HEK293 (cell line): ENCODE results near the gene DCUN1D5.

Experiments
- CTCF ChIA-PET: fragments of 350-600 bp; formaldehyde crosslinking; extraction: SDS; loops from one replicate; lab custom pipeline; 2021; ENCODE audit warnings: antibody characterized with exemption; lab: Yijun Ruan, JAX
- POLR2A ChIA-PET: fragments of 300-600 bp; formaldehyde crosslinking; extraction: SDS; loops from one replicate; lab custom pipeline; 2020; ENCODE audit warnings: antibody characterized with exemption, inconsistent platforms; lab: Yijun Ruan, JAX
- H3K27ac ChIP-seq: fragments of 200-500 bp; sonication (Bioruptor generic); 2 replicates; pipeline ENCODE4 v1.5.1; 2014; ENCODE audit warnings: low read depth, low read length, control low read depth, inconsistent platforms; ENCODE audit errors: extremely low read depth
- H3K36me3 ChIP-seq, 2 experiments: fragments of 200-500 bp in 1 of 2; sonication (Bioruptor generic) in 1 of 2; 1 replicate in 1 of 2; 2 replicates in 1 of 2; pipeline ENCODE4 v1.5.1; 2014 to 2017; ENCODE audit warnings: inconsistent platforms in 2 of 2, low read length in 2 of 2; ENCODE audit not compliant: control insufficient read depth in 2 of 2, insufficient read depth in 1 of 2
- H3K4me1 ChIP-seq: fragments of 200-500 bp; sonication (Bioruptor generic); 2 replicates; pipeline ENCODE4 v1.5.1; 2014; ENCODE audit warnings: mild to moderate bottlenecking, low read length, inconsistent platforms; ENCODE audit not compliant: control insufficient read depth, insufficient read depth
- H3K4me3 ChIP-seq: 2 replicates; pipeline ENCODE4 v1.5.1; 2011; ENCODE audit warnings: low read depth, mild to moderate bottlenecking, control low read depth, low read length, moderate library complexity
- H3K9me3 ChIP-seq: fragments of 200-500 bp; sonication (Bioruptor generic); 2 replicates; pipeline ENCODE4 v1.5.1; 2014; ENCODE audit warnings: low read depth, low read length, inconsistent platforms; ENCODE audit not compliant: control insufficient read depth, insufficient read depth
- GLIS1 ChIP-seq: fragments of 450-650 bp; formaldehyde crosslinking; IDR thresholded peaks from 2 replicates; pipeline ENCODE4 v1.5.1; 2016; ENCODE audit warnings: missing biosample characterization, missing genetic modification characterization
- KLF10 ChIP-seq: fragments of 450-650 bp; IDR thresholded peaks from 2 replicates; pipeline ENCODE4 v1.5.1; 2018; ENCODE audit warnings: missing biosample characterization, mild to moderate bottlenecking, missing genetic modification characterization
- MYNN ChIP-seq: fragments of 450-650 bp; formaldehyde crosslinking; IDR thresholded peaks from 2 replicates; pipeline ENCODE4 v1.5.1; 2016; ENCODE audit warnings: missing biosample characterization, missing genetic modification characterization, borderline replicate concordance
- PRDM6 ChIP-seq: fragments of 450-650 bp; formaldehyde crosslinking; IDR thresholded peaks from 2 replicates; pipeline ENCODE4 v1.5.1; 2017; ENCODE audit warnings: missing biosample characterization, missing genetic modification characterization
- WT1 ChIP-seq: fragments of 450-650 bp; formaldehyde crosslinking; IDR thresholded peaks from 2 replicates; pipeline ENCODE4 v1.5.1; 2016; ENCODE audit warnings: missing biosample characterization, missing genetic modification characterization
- ZBTB48 ChIP-seq: fragments of 450-650 bp; formaldehyde crosslinking; IDR thresholded peaks from 2 replicates; pipeline ENCODE4 v1.5.1; 2016; ENCODE audit warnings: missing biosample characterization, missing genetic modification characterization
- ZFP37 ChIP-seq: fragments of 450-650 bp; formaldehyde crosslinking; IDR thresholded peaks from 2 replicates; pipeline ENCODE4 v1.5.1; 2016; ENCODE audit warnings: missing biosample characterization, missing genetic modification characterization
- ZNF16 ChIP-seq: fragments of 450-650 bp; formaldehyde crosslinking; IDR thresholded peaks from 2 replicates; pipeline ENCODE4 v1.5.1; 2016; ENCODE audit warnings: low read depth, missing biosample characterization, missing genetic modification characterization
- ZNF202 ChIP-seq: fragments of 450-650 bp; formaldehyde crosslinking; IDR thresholded peaks from 2 replicates; pipeline ENCODE4 v1.5.1; 2016; ENCODE audit warnings: missing biosample characterization, missing genetic modification characterization, borderline replicate concordance
- ZNF223 ChIP-seq: fragments of 450-650 bp; formaldehyde crosslinking; IDR thresholded peaks from 2 replicates; pipeline ENCODE4 v1.5.1; 2016; ENCODE audit warnings: missing biosample characterization, missing genetic modification characterization
- ZNF248 ChIP-seq: fragments of 450-650 bp; formaldehyde crosslinking; IDR thresholded peaks from 2 replicates; pipeline ENCODE4 v1.5.1; 2017; ENCODE audit warnings: missing biosample characterization, missing genetic modification characterization
- ZNF274 ChIP-seq, 2 experiments: fragments of 200-500 bp in 1 of 2; fragments of 450-650 bp in 1 of 2; sonication (Bioruptor generic) in 1 of 2; formaldehyde crosslinking in 1 of 2; IDR thresholded peaks; 2 replicates each; pipeline versions ENCODE4 v1.5.1 to v1.6.1; 2014 to 2016; ENCODE audit warnings: borderline replicate concordance in 1 of 2, inconsistent platforms in 1 of 2, low read length in 1 of 2, missing biosample characterization in 1 of 2, missing genetic modification characterization in 1 of 2
- ZNF335 ChIP-seq: fragments of 450-650 bp; formaldehyde crosslinking; conservative IDR thresholded peaks from 2 replicates; pipeline ENCODE4 v1.5.1; 2016; ENCODE audit warnings: missing biosample characterization, missing genetic modification characterization
- ZNF398 ChIP-seq: fragments of 450-650 bp; formaldehyde crosslinking; IDR thresholded peaks from 2 replicates; pipeline ENCODE4 v1.5.1; 2017; ENCODE audit warnings: missing biosample characterization, missing genetic modification characterization
- ZNF416 ChIP-seq: fragments of 450-650 bp; formaldehyde crosslinking; IDR thresholded peaks from 2 replicates; pipeline ENCODE4 v1.5.1; 2016; ENCODE audit warnings: missing biosample characterization, missing genetic modification characterization
- ZNF558 ChIP-seq: fragments of 450-650 bp; formaldehyde crosslinking; IDR thresholded peaks from 2 replicates; pipeline ENCODE4 v1.5.1; 2016; ENCODE audit warnings: missing biosample characterization, missing genetic modification characterization
- ZNF600 ChIP-seq: fragments of 450-650 bp; formaldehyde crosslinking; IDR thresholded peaks from 2 replicates; pipeline ENCODE4 v1.5.1; 2016; ENCODE audit warnings: missing biosample characterization, missing genetic modification characterization
- ZNF623 ChIP-seq: fragments of 450-650 bp; formaldehyde crosslinking; IDR thresholded peaks from 2 replicates; pipeline ENCODE4 v1.5.1; 2016; ENCODE audit warnings: missing biosample characterization, missing genetic modification characterization
- ZNF658 ChIP-seq: fragments of 450-650 bp; formaldehyde crosslinking; IDR thresholded peaks from 2 replicates; pipeline ENCODE4; 2016; ENCODE audit warnings: missing biosample characterization, missing genetic modification characterization
- ZNF677 ChIP-seq: fragments of 450-650 bp; IDR thresholded peaks from 2 replicates; pipeline ENCODE4 v1.5.0; 2018; ENCODE audit warnings: missing biosample characterization, mild to moderate bottlenecking, missing genetic modification characterization, moderate library complexity
- ZNF692 ChIP-seq: fragments of 450-650 bp; formaldehyde crosslinking; IDR thresholded peaks from 2 replicates; pipeline ENCODE4 v1.5.1; 2016; ENCODE audit warnings: missing biosample characterization, missing genetic modification characterization
- ZNF701 ChIP-seq: fragments of 450-650 bp; formaldehyde crosslinking; IDR thresholded peaks from 2 replicates; pipeline ENCODE4 v1.5.1; 2016; ENCODE audit warnings: missing biosample characterization, missing genetic modification characterization
- ZSCAN23 ChIP-seq: fragments of 450-650 bp; formaldehyde crosslinking; IDR thresholded peaks from 2 replicates; pipeline ENCODE4 v1.5.1; 2016; ENCODE audit warnings: missing biosample characterization, missing genetic modification characterization
- ZXDB ChIP-seq: fragments of 450-650 bp; formaldehyde crosslinking; IDR thresholded peaks from 2 replicates; pipeline ENCODE4 v1.5.1; 2016; ENCODE audit warnings: missing biosample characterization, missing genetic modification characterization

Gene DCUN1D5

DNA sequence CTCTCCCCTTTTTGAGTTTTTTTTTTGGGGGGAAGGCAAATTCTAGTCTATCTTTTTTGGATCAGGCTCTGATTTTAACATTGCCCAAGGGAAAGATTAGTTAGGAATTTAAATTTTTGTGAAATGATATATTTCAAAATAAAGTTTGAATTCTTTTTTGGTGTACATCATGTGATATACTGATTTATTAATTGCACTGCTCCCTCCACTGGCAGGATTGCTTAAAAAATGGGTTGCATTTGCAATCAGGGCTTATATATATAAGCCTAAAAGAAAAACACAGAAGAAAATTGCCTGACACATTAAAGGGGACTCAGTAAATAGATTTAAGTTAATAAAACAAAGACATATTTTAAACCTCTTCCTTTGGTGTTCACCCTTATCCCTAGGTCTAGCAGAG is 18.4 kb upstream of the DCUN1D5 start:
- TF ChIP-seq ZBTB48 (no peak), ZNF223 (no peak), ZNF16 (no peak), ZXDB (tag by site-specific recombination) (no peak), ZNF692 (tag by site-specific recombination) (no peak), ZNF600 (tag by site-specific recombination) (no peak), ZNF701 (tag by site-specific recombination) (no peak), ZNF274 (IDR thresholded peaks at IDR 0.05; ENCODE audit: low read length) (no peak), ZNF274 (tag by site-specific recombination; IDR thresholded peaks at IDR 0.05; ENCODE audit: borderline replicate concordance) (no peak), ZNF658 (no peak), WT1 (tag by site-specific recombination) (no peak), ZNF677 (tag by site-specific recombination) (no peak), ZSCAN23 (tag by site-specific recombination) (no peak), ZNF623 (no peak), KLF10 (no peak), ZNF416 (no peak), MYNN (tag by site-specific recombination) (no peak), ZNF398 (no peak)
- CTCF ChIA-PET, result interaction anchor here (0.7 kb wide), 1 partner anchor 17 kb away, joined by 3 read pairs; no protein-coding TSS in a partner anchor
- peaks cover 0 to 14% of the 10 kb centered on the region in 2 experiments; a peak in 1 of 3 replicates for H3K36me3 ChIP-seq
- no peaks in the 10 kb centered on the region for H3K4me1 ChIP-seq
- peak overlapping the region; percentile 88 for H3K4me3 ChIP-seq
- POLR2A ChIA-PET, result interaction anchor here (1.9 kb wide), 1 partner anchor 19 kb away, joined by 47 read pairs; the partner anchor contains the start of gene DCUN1D5
- H3K27ac ChIP-seq, result no peak overlapping the region
- H3K9me3 ChIP-seq, result no peaks in the 10 kb centered on the region

- H3K4me3 ChIP-seq, result peak overlapping the region; percentile 88
- no peak for TF ChIP-seq PRDM6 (tag by site-specific recombination)
- peak; percentile 46 for TF ChIP-seq GLIS1 (tag by site-specific recombination)
- TF ChIP-seq WT1 (tag by site-specific recombination), result no peak
- 0 out of 2 replicates have a peak, but pooled peaks have one; percentile 1 for TF ChIP-seq ZBTB48
- TF ChIP-seq ZNF248 (tag by site-specific recombination), result no peak
- no peak for TF ChIP-seq ZNF558 (tag by site-specific recombination)
- peak; percentile 91 for TF ChIP-seq ZNF335 (tag by site-specific recombination)
- no peak for TF ChIP-seq ZNF202 (tag by site-specific recombination)
- 0 out of 2 replicates have a peak, but pooled peaks have one; percentile 6 for TF ChIP-seq ZFP37 (tag by site-specific recombination)
- H3K27ac ChIP-seq, result peak overlapping the region; percentile 54
- peaks cover 0 to 11% of the 10 kb centered on the region in 2 experiments; a peak in 1 of 3 replicates for H3K36me3 ChIP-seq
- no peaks in the 10 kb centered on the region for H3K4me1 ChIP-seq
- ChIA-PET POLR2A (interaction anchor here (1.2 to 1.9 kb wide), 3 partner anchors 9 to 18 kb away, joined by 3 to 47 read pairs (median 8); partner anchors contain the start of gene DCUN1D5), CTCF (interaction anchor here (0.6 to 2.3 kb wide), 11 partner anchors 10 to 549 kb away, joined by 3 to 19 read pairs (median 5); partner anchors contain the start of gene DCUN1D5)
- no peaks in the 10 kb centered on the region for H3K9me3 ChIP-seq
These were observed 17.9 kb upstream of the DCUN1D5 start for GRCh38 chr11:103109818-103110388.
